Adrenal gland (tissue), 5 donors: Measurements from ENCODE around the gene NISCH.

Experiments used
- CTCF ChIP-seq, 6 experiments: fragments of 450-650 bp in 4 of 6; fragments of 200-600 bp in 2 of 6; sonication (generic) in 1 of 6; IDR thresholded peaks; 1 replicate in 5 of 6; 2 replicates in 1 of 6; pipeline versions ENCODE4 v1.5.1 to v1.8.0; 2016 to 2021; ENCODE audit warnings: antibody characterized with exemption in 6 of 6, mild to moderate bottlenecking in 2 of 6, moderate library complexity in 1 of 6
- POLR2A ChIP-seq, 2 donors: fragments of 450-650 bp; IDR thresholded peaks; one replicate each; pipeline ENCODE4 v1.6.1; 2017; ENCODE audit warnings: antibody characterized with exemption in 2 of 2, mild to moderate bottlenecking in 2 of 2, moderate library complexity in 1 of 2
- donor health status: DM: no; HTN: no; CAD: no.

GRCh38 chr3:52533623-52534280 lies 78.3 kb downstream of the NISCH start, which contains the start of gene NT5DC2:
- no peak for TF ChIP-seq POLR2A (IDR thresholded peaks at IDR 0.05)
- no peak for TF ChIP-seq CTCF (IDR thresholded peaks at IDR 0.05)
